K562 (cell line): ENCODE measurements around the gene TMEM101. TPM values are rescaled to one million over a fixed set of nuclear protein-coding genes. Genes with fewer than 3 reads are reported as not detected.

Experiments used
- CBX2 ChIP-seq: fragments of 200-600 bp; sonication (generic); IDR thresholded peaks from one replicate; pipeline ENCODE4 v1.6.1; 2012; ENCODE audit warnings: mild to moderate bottlenecking, low read length, inconsistent platforms; ENCODE audit not compliant: insufficient read depth, poor library complexity, severe bottlenecking
- COPS2 ChIP-seq: fragments of 450-650 bp; conservative IDR thresholded peaks from 2 replicates; pipeline ENCODE4 v1.6.1; 2016; ENCODE audit warnings: mild to moderate bottlenecking, moderate library complexity
- EP300 ChIP-seq: IDR thresholded peaks from 2 replicates; pipeline ENCODE4 v1.6.1; 2012; ENCODE audit warnings: low read length, improper control_type of control experiment
- MYBL2 ChIP-seq, 2 experiments: fragments of 450-650 bp in 1 of 2; sonication (generic) in 1 of 2; formaldehyde crosslinking in 1 of 2; IDR thresholded peaks; 2 replicates each; pipeline versions ENCODE4 v1.6.1 to v1.8.1; 2017 to 2022; ENCODE audit warnings: borderline replicate concordance in 1 of 2, inconsistent platforms in 1 of 2, low read depth in 1 of 2, mild to moderate bottlenecking in 1 of 2, missing genetic modification reagents in 1 of 2, moderate library complexity in 1 of 2
- NR2C2 ChIP-seq, 2 experiments: fragments of 200-800 bp in 1 of 2; sonication (Bioruptor generic) in 1 of 2; sonication (generic) in 1 of 2; formaldehyde crosslinking in 1 of 2; IDR thresholded peaks; 2 replicates each; pipeline versions ENCODE4 v1.6.1 to v1.8.0; 2016 to 2022; ENCODE audit warnings: mild to moderate bottlenecking in 1 of 2, missing compliant biosample characterization in 1 of 2, missing genetic modification characterization in 1 of 2, missing genetic modification reagents in 1 of 2
- POLR2B ChIP-seq: fragments of 450-650 bp; IDR thresholded peaks from 2 replicates; pipeline ENCODE4 v1.6.1; 2018; ENCODE audit warnings: low read depth; ENCODE audit not compliant: partially characterized antibody
- POLR2G ChIP-seq: fragments of 200-400 bp; formaldehyde crosslinking; IDR thresholded peaks from 2 replicates; pipeline ENCODE4 v1.6.1; 2017; ENCODE audit warnings: low read depth, mild to moderate bottlenecking, antibody characterized with exemption, low read length, moderate library complexity
- RNF2 ChIP-seq: sonication (generic); IDR thresholded peaks from 2 replicates; pipeline ENCODE4 v1.6.1; 2016
- SAFB2 ChIP-seq: fragments of 200-400 bp; formaldehyde crosslinking; IDR thresholded peaks from 2 replicates; pipeline ENCODE4 v1.6.1; 2018; ENCODE audit warnings: borderline replicate concordance, low read length, low read depth, moderate library complexity; ENCODE audit not compliant: severe bottlenecking
- ZFPM2 ChIP-seq: fragments of 250-450 bp; sonication (Bioruptor Pico); IDR thresholded peaks from 2 replicates; pipeline ENCODE4 v1.5.1; 2022; ENCODE audit warnings: mild to moderate bottlenecking
- ZFX ChIP-seq: sonication (generic); formaldehyde crosslinking; IDR thresholded peaks from 2 replicates; pipeline ENCODE4 v1.8.0; 2022; ENCODE audit warnings: mild to moderate bottlenecking, missing genetic modification reagents, moderate library complexity
- ZNF124 ChIP-seq: sonication (generic); formaldehyde crosslinking; IDR thresholded peaks from 2 replicates; pipeline ENCODE4 v1.8.1; 2022; ENCODE audit warnings: missing genetic modification reagents
- ZNF444 ChIP-seq: fragments of 250-450 bp; sonication (Bioruptor Pico); IDR thresholded peaks from 2 replicates; pipeline ENCODE4 v1.4.0; 2020; ENCODE audit warnings: mild to moderate bottlenecking, moderate library complexity
- polyA plus RNA-seq, 8 experiments: library from polyadenylated mRNA; depleted of rRNA in 4 of 8; stranded (reverse) in 5 of 8; unstranded in 3 of 8; fragments of >200 nt; fragmentation: Nextera tagmentation in 2 of 8; fragmentation: Illumina TruSeq in 1 of 8; extraction: Ambion mirVana in 2 of 8; extraction: Trizol in 1 of 8; gene quantifications; 2 replicates each; pipeline versions ENCODE4 v1.2.1 to v1.2.3, GENCODE V29; 2011 to 2014; ENCODE audit warnings: inconsistent platforms in 1 of 8, missing spikeins in 1 of 8
- total RNA-seq, 7 experiments: library from RNA; depleted of rRNA in 6 of 7; stranded (reverse); fragments of >200 nt in 6 of 7; fragmentation: Illumina TruSeq in 2 of 7; extraction: Trizol in 2 of 7; gene quantifications; 2 replicates each; pipeline versions ENCODE4 v1.2.1 to v1.2.3, GENCODE V29; 2011 to 2021; ENCODE audit warnings: low replicate concordance in 1 of 7
- TF ChIP-seq, protein P1 (sequence below): fragments of 250-450 bp; sonication (Bioruptor Pico); IDR thresholded peaks from 2 replicates; pipeline ENCODE4 v1.4.0; 2020
- TF ChIP-seq, protein P2 (sequence below): sonication (generic); IDR thresholded peaks from 2 replicates; pipeline ENCODE4 v1.6.1; 2016
- TF ChIP-seq, protein P3 (sequence below): fragments of 250-450 bp; sonication (Bioruptor Pico); IDR thresholded peaks from 2 replicates; pipeline ENCODE4 v1.8.0; 2021; ENCODE audit warnings: mild to moderate bottlenecking, moderate library complexity
- TF ChIP-seq, protein P4 (sequence below): fragments of 450-650 bp; IDR thresholded peaks from 2 replicates; pipeline ENCODE4 v1.6.1; 2016

The TMEM101 gene
- total and polyA plus RNA-seq, 9 of the 15 experiments (the other 6 are each of a cell fraction or from before 2014, with no cell fraction given) = 21.2 to 110 (median 37.8) TPM

DNA sequence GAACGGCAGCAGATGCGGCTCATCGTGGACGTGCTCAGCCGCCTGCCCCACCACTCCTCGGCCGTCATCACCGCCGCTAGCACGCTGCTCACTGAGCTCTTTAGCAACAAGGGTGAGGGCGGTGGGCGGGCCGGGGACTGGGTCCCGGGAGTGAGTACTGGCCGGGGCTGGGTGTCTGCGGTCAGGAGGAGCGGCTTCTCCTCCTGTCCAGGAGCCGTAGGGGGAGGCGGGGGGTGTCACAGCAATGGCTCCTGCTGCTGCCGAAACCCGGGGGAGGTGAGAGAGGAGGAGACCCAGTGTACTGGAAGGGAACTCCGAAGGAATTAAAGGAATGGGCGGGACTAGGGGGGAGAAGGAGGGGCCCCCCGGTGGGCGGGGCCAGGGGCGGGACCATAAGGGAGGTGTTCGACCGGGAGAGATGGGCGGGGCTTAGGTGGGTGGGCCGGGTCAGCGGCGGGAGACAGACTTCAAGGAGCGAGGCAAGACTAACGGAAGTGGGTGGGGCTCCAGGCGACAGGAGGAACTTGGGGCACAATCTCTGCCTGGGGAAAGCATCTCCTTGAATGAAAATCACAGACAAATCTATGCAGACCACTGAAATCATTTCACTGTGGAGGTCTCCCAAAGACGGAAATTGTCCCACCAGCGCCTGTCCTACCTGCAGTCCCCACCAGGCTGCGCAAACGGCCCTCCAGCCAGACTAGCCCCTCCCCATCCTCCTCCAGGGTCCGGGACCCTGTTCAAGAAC lies 8.0 kb downstream of the TMEM101 start (continued):
- TF ChIP-seq, protein P1, sequence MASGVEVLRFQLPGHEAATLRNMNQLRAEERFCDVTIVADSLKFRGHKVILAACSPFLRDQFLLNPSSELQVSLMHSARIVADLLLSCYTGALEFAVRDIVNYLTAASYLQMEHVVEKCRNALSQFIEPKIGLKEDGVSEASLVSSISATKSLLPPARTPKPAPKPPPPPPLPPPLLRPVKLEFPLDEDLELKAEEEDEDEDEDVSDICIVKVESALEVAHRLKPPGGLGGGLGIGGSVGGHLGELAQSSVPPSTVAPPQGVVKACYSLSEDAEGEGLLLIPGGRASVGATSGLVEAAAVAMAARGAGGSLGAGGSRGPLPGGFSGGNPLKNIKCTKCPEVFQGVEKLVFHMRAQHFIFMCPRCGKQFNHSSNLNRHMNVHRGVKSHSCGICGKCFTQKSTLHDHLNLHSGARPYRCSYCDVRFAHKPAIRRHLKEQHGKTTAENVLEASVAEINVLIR (CRISPR knock-in tag) = no peak
- TF ChIP-seq ZFPM2 (CRISPR knock-in tag) (peak; percentile 43; the same call in 1 of the 2 replicates), ZNF124 (no peak), ZNF444 (CRISPR knock-in tag) (no peak), RNF2 (no peak), SAFB2 (no peak), CBX2 (no peak), NR2C2 (CRISPR knock-in tag; IDR thresholded peaks at IDR 0.05) (no peak), NR2C2 (tag; IDR thresholded peaks at IDR 0.05) (peak; percentile 42; the same call in 1 of the 2 replicates), EP300 (no peak), POLR2G (peak; percentile 74), MYBL2 (IDR thresholded peaks at IDR 0.05; ENCODE audit: low read depth) (no peak), MYBL2 (CRISPR knock-in tag; IDR thresholded peaks at IDR 0.05; ENCODE audit: borderline replicate concordance) (no peak), COPS2 (no peak), POLR2B (no peak), ZFX (CRISPR knock-in tag) (no peak)
- TF ChIP-seq, protein P2, sequence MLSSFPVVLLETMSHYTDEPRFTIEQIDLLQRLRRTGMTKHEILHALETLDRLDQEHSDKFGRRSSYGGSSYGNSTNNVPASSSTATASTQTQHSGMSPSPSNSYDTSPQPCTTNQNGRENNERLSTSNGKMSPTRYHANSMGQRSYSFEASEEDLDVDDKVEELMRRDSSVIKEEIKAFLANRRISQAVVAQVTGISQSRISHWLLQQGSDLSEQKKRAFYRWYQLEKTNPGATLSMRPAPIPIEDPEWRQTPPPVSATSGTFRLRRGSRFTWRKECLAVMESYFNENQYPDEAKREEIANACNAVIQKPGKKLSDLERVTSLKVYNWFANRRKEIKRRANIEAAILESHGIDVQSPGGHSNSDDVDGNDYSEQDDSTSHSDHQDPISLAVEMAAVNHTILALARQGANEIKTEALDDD = no peak
- TF ChIP-seq, protein P3, sequence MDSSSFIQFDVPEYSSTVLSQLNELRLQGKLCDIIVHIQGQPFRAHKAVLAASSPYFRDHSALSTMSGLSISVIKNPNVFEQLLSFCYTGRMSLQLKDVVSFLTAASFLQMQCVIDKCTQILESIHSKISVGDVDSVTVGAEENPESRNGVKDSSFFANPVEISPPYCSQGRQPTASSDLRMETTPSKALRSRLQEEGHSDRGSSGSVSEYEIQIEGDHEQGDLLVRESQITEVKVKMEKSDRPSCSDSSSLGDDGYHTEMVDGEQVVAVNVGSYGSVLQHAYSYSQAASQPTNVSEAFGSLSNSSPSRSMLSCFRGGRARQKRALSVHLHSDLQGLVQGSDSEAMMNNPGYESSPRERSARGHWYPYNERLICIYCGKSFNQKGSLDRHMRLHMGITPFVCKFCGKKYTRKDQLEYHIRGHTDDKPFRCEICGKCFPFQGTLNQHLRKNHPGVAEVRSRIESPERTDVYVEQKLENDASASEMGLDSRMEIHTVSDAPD (CRISPR knock-in tag) = no peak
- TF ChIP-seq, protein P4, sequence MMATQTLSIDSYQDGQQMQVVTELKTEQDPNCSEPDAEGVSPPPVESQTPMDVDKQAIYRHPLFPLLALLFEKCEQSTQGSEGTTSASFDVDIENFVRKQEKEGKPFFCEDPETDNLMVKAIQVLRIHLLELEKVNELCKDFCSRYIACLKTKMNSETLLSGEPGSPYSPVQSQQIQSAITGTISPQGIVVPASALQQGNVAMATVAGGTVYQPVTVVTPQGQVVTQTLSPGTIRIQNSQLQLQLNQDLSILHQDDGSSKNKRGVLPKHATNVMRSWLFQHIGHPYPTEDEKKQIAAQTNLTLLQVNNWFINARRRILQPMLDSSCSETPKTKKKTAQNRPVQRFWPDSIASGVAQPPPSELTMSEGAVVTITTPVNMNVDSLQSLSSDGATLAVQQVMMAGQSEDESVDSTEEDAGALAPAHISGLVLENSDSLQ = no peak; the same call in 1 of the 2 replicates
